GM21786 (cell line): ENCODE measurements around the gene KATNB1.
"Not testable (repeated sequence)": the region's sequence is repeated elsewhere in the genome, so short reads cannot be mapped to it uniquely, and the experiment has no call there.

Experiments used
- ATAC-seq: cut with Tn5 transposase; IDR thresholded peaks from one replicate; pipeline ENCODE4 v1.9.1; 2021; ENCODE audit not compliant: unreplicated experiment

Gene KATNB1

GRCh38 chr16:57770361-57770760 lies 34.8 kb downstream of the KATNB1 start:
- no peak for ATAC-seq

GRCh38 chr16:57771141-57771785 lies 35.7 kb downstream of the KATNB1 start:
- ATAC-seq = no peak

GRCh38 chr16:57773019-57773418 lies 37.4 kb downstream of the KATNB1 start:
- no peak for ATAC-seq

GRCh38 chr16:57773655-57774295 lies 38.2 kb downstream of the KATNB1 start:
- no peak for ATAC-seq

GRCh38 chr16:57774705-57775285 lies 39.2 kb downstream of the KATNB1 start:
- ATAC-seq = no peak

GRCh38 chr16:57775661-57776469 lies 40.3 kb downstream of the KATNB1 start:
- no peak for ATAC-seq

GRCh38 chr16:57778658-57779057 lies 43.1 kb downstream of the KATNB1 start:
- no peak for ATAC-seq

- not testable (repeated sequence) for ATAC-seq
Observed at GRCh38 chr16:57779836-57780235, 44.3 kb downstream of the KATNB1 start.

- ATAC-seq = no peak
Observed at GRCh38 chr16:57781349-57781740, 45.8 kb downstream of the KATNB1 start.

GRCh38 chr16:57781741-57782606 lies 46.4 kb downstream of the KATNB1 start:
- ATAC-seq = no peak

GRCh38 chr16:57782607-57783055 lies 47.1 kb downstream of the KATNB1 start:
- not testable (repeated sequence) for ATAC-seq

- no peak for ATAC-seq
Observed at GRCh38 chr16:57783116-57783515, 47.5 kb downstream of the KATNB1 start.

- no peak for ATAC-seq
Observed at GRCh38 chr16:57783883-57784282, 48.3 kb downstream of the KATNB1 start.

- ATAC-seq = no peak
Observed at GRCh38 chr16:57784334-57784733, 48.8 kb downstream of the KATNB1 start.

- ATAC-seq = no peak
Observed at GRCh38 chr16:57785385-57785784, 49.8 kb downstream of the KATNB1 start.

- ATAC-seq = no peak
Observed at GRCh38 chr16:57785924-57786323, 50.4 kb downstream of the KATNB1 start.

GRCh38 chr16:57786632-57787518 lies 51.3 kb downstream of the KATNB1 start:
- no peak for ATAC-seq

- ATAC-seq = no peak
Observed at GRCh38 chr16:57787519-57787905, 51.9 kb downstream of the KATNB1 start.

GRCh38 chr16:57788252-57788841 lies 52.8 kb downstream of the KATNB1 start:
- no peak for ATAC-seq
